ENCODE results near the gene PACS1.
A peak's percentile ranks its signal among the peaks of the same experiment; 100 is the strongest.

The PACS1 gene

GRCh38 chr11:66064571-66064970, 5.5 kb upstream of the PACS1 start:
- TF ChIP-seq EZH2phosphoT487 (IDR thresholded peaks at IDR 0.05; ENCODE audit: low read depth) (no peak), CTCF (IDR thresholded peaks at IDR 0.05; ENCODE audit: low read depth, low read length) (no peak)
- H3K9ac ChIP-seq (ENCODE audit: low read length) = no peak overlapping the region
- H2AFZ ChIP-seq (ENCODE audit: low read depth, low read length) = no peak overlapping the region
- H3K4me2 ChIP-seq (ENCODE audit: low read length) = no peak overlapping the region
- peaks cover 8% of the 10 kb centered on the region; the same call in 1 of the 2 replicates for H3K79me2 ChIP-seq (ENCODE audit: low read length)
- H4K20me1 ChIP-seq (ENCODE audit: insufficient read depth, low read length) = peaks cover 3% of the 10 kb centered on the region; the same call in 1 of the 2 replicates
- H3K36me3 ChIP-seq (replicated peaks; ENCODE audit: low read depth, low read length) = peaks cover 89% of the 10 kb centered on the region
- H3K9me3 ChIP-seq (ENCODE audit: insufficient read depth, low read length) = no peaks in the 10 kb centered on the region
- H3K4me3 ChIP-seq (ENCODE audit: low read length) = no peak overlapping the region
- peaks cover 12% of the 10 kb centered on the region for H3K4me1 ChIP-seq (ENCODE audit: low read length)
- no peak overlapping the region for H3K27ac ChIP-seq (ENCODE audit: low read length)
- no peaks in the 10 kb centered on the region for H3K27me3 ChIP-seq (ENCODE audit: low read depth, low read length)

DNA sequence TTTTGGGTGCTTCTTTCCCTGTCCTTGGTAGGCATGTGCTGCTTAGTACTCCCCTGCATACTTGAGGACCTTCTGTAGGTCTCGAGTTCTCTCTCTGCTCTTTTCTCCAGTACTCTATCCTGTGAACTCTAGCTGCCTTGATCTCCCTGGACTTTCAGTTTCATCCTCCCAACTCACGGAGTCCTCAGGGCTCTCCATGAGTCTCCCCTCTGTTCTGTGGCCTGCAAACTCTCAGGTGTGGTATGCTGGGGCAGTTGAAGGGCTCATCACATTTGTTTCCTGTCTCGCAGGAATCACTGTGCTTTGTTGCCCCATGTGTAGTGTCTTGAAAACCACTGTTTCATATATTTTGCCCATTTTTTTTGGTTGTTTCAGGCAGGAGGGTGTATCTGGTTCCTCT, 3.3 kb upstream of the PACS1 start:
- no peak overlapping the region for H3K4me2 ChIP-seq (ENCODE audit: low read length)
- H4K20me1 ChIP-seq (ENCODE audit: insufficient read depth, low read length) = peaks cover 3% of the 10 kb centered on the region; the same call in 1 of the 2 replicates
- H3K79me2 ChIP-seq (ENCODE audit: low read length) = peaks cover 8% of the 10 kb centered on the region; the same call in 1 of the 2 replicates
- no peak overlapping the region for H3K4me3 ChIP-seq (ENCODE audit: low read length)
- peaks cover 22% of the 10 kb centered on the region for H3K4me1 ChIP-seq (ENCODE audit: low read length)
- H2AFZ ChIP-seq (ENCODE audit: low read depth, low read length) = no peak overlapping the region
- H3K36me3 ChIP-seq (replicated peaks; ENCODE audit: low read depth, low read length) = peaks cover 67% of the 10 kb centered on the region
- no peak for TF ChIP-seq CTCF (IDR thresholded peaks at IDR 0.05; ENCODE audit: low read depth, low read length)
- TF ChIP-seq EZH2phosphoT487 (IDR thresholded peaks at IDR 0.05; ENCODE audit: low read depth) = no peak
- H3K27me3 ChIP-seq (ENCODE audit: low read depth, low read length) = no peaks in the 10 kb centered on the region
- H3K27ac ChIP-seq (ENCODE audit: low read length) = no peak overlapping the region
- H3K9me3 ChIP-seq (ENCODE audit: insufficient read depth, low read length) = no peaks in the 10 kb centered on the region
- no peak overlapping the region for H3K9ac ChIP-seq (ENCODE audit: low read length)

GRCh38 chr11:66067640-66068039, 2.4 kb upstream of the PACS1 start:
- no peaks in the 10 kb centered on the region for H3K9me3 ChIP-seq (ENCODE audit: insufficient read depth, low read length)
- no peak overlapping the region for H2AFZ ChIP-seq (ENCODE audit: low read depth, low read length)
- no peaks in the 10 kb centered on the region for H3K27me3 ChIP-seq (ENCODE audit: low read depth, low read length)
- no peak overlapping the region for H3K4me2 ChIP-seq (ENCODE audit: low read length)
- H3K4me3 ChIP-seq (ENCODE audit: low read length) = no peak overlapping the region
- H3K27ac ChIP-seq (ENCODE audit: low read length) = no peak overlapping the region
- H3K9ac ChIP-seq (ENCODE audit: low read length) = no peak overlapping the region
- H3K36me3 ChIP-seq (replicated peaks; ENCODE audit: low read depth, low read length) = peaks cover 66% of the 10 kb centered on the region
- peaks cover 8% of the 10 kb centered on the region for H3K79me2 ChIP-seq (ENCODE audit: low read length)
- H3K4me1 ChIP-seq (ENCODE audit: low read length) = peaks cover 23% of the 10 kb centered on the region
- TF ChIP-seq EZH2phosphoT487 (IDR thresholded peaks at IDR 0.05; ENCODE audit: low read depth) (no peak), CTCF (IDR thresholded peaks at IDR 0.05; ENCODE audit: low read depth, low read length) (no peak)
- H4K20me1 ChIP-seq (ENCODE audit: insufficient read depth, low read length) = peaks cover 3% of the 10 kb centered on the region; the same call in 1 of the 2 replicates

- no peaks in the 10 kb centered on the region for H3K9me3 ChIP-seq (ENCODE audit: insufficient read depth, low read length)
- H3K9ac ChIP-seq (ENCODE audit: low read length) = no peak overlapping the region
- H2AFZ ChIP-seq (ENCODE audit: low read depth, low read length) = no peak overlapping the region
- H3K4me2 ChIP-seq (ENCODE audit: low read length) = no peak overlapping the region
- H3K27me3 ChIP-seq (ENCODE audit: low read depth, low read length) = no peaks in the 10 kb centered on the region
- H3K4me3 ChIP-seq (ENCODE audit: low read length) = no peak overlapping the region
- H3K27ac ChIP-seq (ENCODE audit: low read length) = peak overlapping the region; percentile 70
- TF ChIP-seq CTCF (IDR thresholded peaks at IDR 0.05; ENCODE audit: low read depth, low read length) = peak; percentile 95
- no peak for TF ChIP-seq EZH2phosphoT487 (IDR thresholded peaks at IDR 0.05; ENCODE audit: low read depth)
- H4K20me1 ChIP-seq (ENCODE audit: insufficient read depth, low read length) = peaks cover 3% of the 10 kb centered on the region; the same call in 1 of the 2 replicates
- H3K36me3 ChIP-seq (replicated peaks; ENCODE audit: low read depth, low read length) = peaks cover 61% of the 10 kb centered on the region
- peaks cover 8% of the 10 kb centered on the region for H3K79me2 ChIP-seq (ENCODE audit: low read length)
- H3K4me1 ChIP-seq (ENCODE audit: low read length) = peaks cover 23% of the 10 kb centered on the region
Measured at GRCh38 chr11:66068154-66068821, 1.8 kb upstream of the PACS1 start.
